ENCODE data around the gene MAD2L1BP. TPM values are rescaled to one million over a fixed set of nuclear protein-coding genes. Genes with fewer than 3 reads are reported as not detected.

MAD2L1BP gene
- total RNA-seq, 1 experiment from 2014 or later: 25.7 TPM

GRCh38 chr6:43636308-43636659 is 644 bp downstream of the MAD2L1BP start:
- no peak for DNase-seq

GRCh38 chr6:43639984-43640800 is 4.6 kb downstream of the MAD2L1BP start:
- H3F3A ChIP-seq (ENCODE audit: insufficient read depth, low read depth): peaks cover 2% of the 10 kb centered on the region
- no peaks in the 10 kb centered on the region for H3K27me3 ChIP-seq (ENCODE audit: insufficient read depth, low read depth)
- H3K4me3 ChIP-seq: no peak overlapping the region
- H2AFZ ChIP-seq: no peak overlapping the region
- TF ChIP-seq CTCF (conservative IDR thresholded peaks at IDR 0.05) (no peak), EZH2 (IDR thresholded peaks at IDR 0.05; ENCODE audit: low read depth) (no peak)
- peaks cover 42% of the 10 kb centered on the region for H3K79me2 ChIP-seq (ENCODE audit: low read depth)
- peaks cover 15% of the 10 kb centered on the region; the same call in 1 of the 2 replicates for H3K36me3 ChIP-seq (ENCODE audit: low read depth)
- H3K4me2 ChIP-seq: no peak overlapping the region
- no peaks in the 10 kb centered on the region for H3K9me2 ChIP-seq (ENCODE audit: insufficient read depth)
- no peak overlapping the region for H3K27ac ChIP-seq
- intact Hi-C loops (cut with micrococcal nuclease; ENCODE audit: unreplicated experiment): no loop called here
- no TSS peak for BruUV-seq (replicated peaks)
- no peaks in the 10 kb centered on the region for H3K9me3 ChIP-seq (ENCODE audit: insufficient read depth, low read depth)
- ChIA-PET POLR2A (ENCODE audit: unreplicated experiment) (interaction anchor here (0.6 kb wide), 1 partner anchor 22 kb away, joined by 4 read pairs; no protein-coding TSS in a partner anchor), CTCF (interaction anchor here (0.6 kb wide), 1 partner anchor 40 kb away, joined by 4 read pairs; no protein-coding TSS in a partner anchor)
- no peak for DNase-seq
- H3K4me1 ChIP-seq (replicated peaks; ENCODE audit: insufficient read depth): peaks cover 13% of the 10 kb centered on the region
- H4K20me1 ChIP-seq (ENCODE audit: insufficient read depth): peaks cover 18% of the 10 kb centered on the region; the same call in 1 of the 2 replicates

More at GRCh38 chr6:43636308-43636659, 644 bp downstream of the MAD2L1BP start:
- Histone ChIP-seq H3K27ac (0 out of 2 replicates have a peak overlapping the region, but pooled peaks have one; percentile 6), H3K4me3 (peak overlapping the region; percentile 73), H3K4me1 (replicated peaks; ENCODE audit: insufficient read depth) (peaks cover 18% of the 10 kb centered on the region), H3K9me3 (ENCODE audit: insufficient read depth, low read depth) (no peaks in the 10 kb centered on the region), H3K9me2 (ENCODE audit: insufficient read depth) (no peaks in the 10 kb centered on the region), H3K27me3 (ENCODE audit: insufficient read depth, low read depth) (no peaks in the 10 kb centered on the region), H3K36me3 (ENCODE audit: low read depth) (peaks cover 15% of the 10 kb centered on the region; the same call in 1 of the 2 replicates), H3F3A (ENCODE audit: insufficient read depth, low read depth) (peaks cover 7% of the 10 kb centered on the region), H3K79me2 (ENCODE audit: low read depth) (peaks cover 42% of the 10 kb centered on the region), H4K20me1 (ENCODE audit: insufficient read depth) (peaks cover 15% of the 10 kb centered on the region; the same call in 1 of the 2 replicates), H2AFZ (peak overlapping the region; percentile 87), H3K4me2 (peak overlapping the region; percentile 86)
- no peak for TF ChIP-seq CTCF (conservative IDR thresholded peaks at IDR 0.05)
- TF ChIP-seq EZH2 (IDR thresholded peaks at IDR 0.05; ENCODE audit: low read depth): no peak
- ChIA-PET CTCF (no interaction called here), POLR2A (ENCODE audit: unreplicated experiment) (no interaction called here)
- intact Hi-C loops (cut with micrococcal nuclease; ENCODE audit: unreplicated experiment): no loop called here
- BruUV-seq (replicated peaks): TSS peak; percentile 47

- Histone ChIP-seq H4K20me1 (ENCODE audit: insufficient read depth) (peaks cover 11% of the 10 kb centered on the region; the same call in 1 of the 2 replicates), H3K4me3 (no peak within 1 kb of the TSS), H3F3A (ENCODE audit: insufficient read depth, low read depth) (no peaks in the 10 kb centered on the region), H3K27me3 (ENCODE audit: insufficient read depth, low read depth) (no peaks in the 10 kb centered on the region), H3K4me1 (replicated peaks; ENCODE audit: insufficient read depth) (no peaks in the 10 kb centered on the region), H3K27ac (no peak within 1 kb of the TSS), H3K4me2 (no peak within 1 kb of the TSS), H3K79me2 (ENCODE audit: low read depth) (peaks cover 5% of the 10 kb centered on the region; the same call in 1 of the 2 replicates), H3K9me2 (ENCODE audit: insufficient read depth) (no peaks in the 10 kb centered on the region), H3K9me3 (ENCODE audit: insufficient read depth, low read depth) (no peaks in the 10 kb centered on the region), H3K36me3 (ENCODE audit: low read depth) (0 out of 2 replicates have a peak, but pooled peaks cover 3% of the 10 kb centered on the region), H2AFZ (no peak within 1 kb of the TSS)
- TF ChIP-seq CTCF (conservative IDR thresholded peaks at IDR 0.05): no peak
- TF ChIP-seq EZH2 (IDR thresholded peaks at IDR 0.05; ENCODE audit: low read depth): no peak
- intact Hi-C loops (cut with micrococcal nuclease; ENCODE audit: unreplicated experiment): no loop called here
- CTCF ChIA-PET: no interaction called here
- BruUV-seq (replicated peaks): no TSS peak
- POLR2A ChIA-PET (ENCODE audit: unreplicated experiment): no interaction called here
- DNase-seq: no peak
Observed at GRCh38 chr6:43644940-43645612, 9.4 kb downstream of the MAD2L1BP start, which contains the start of gene RSPH9. RSPH9 (plus strand) TSS chr6:43645036; CDS start chr6:43645099, 63 bp downstream.

Data from PC-9 (cell line).